ENCODE measurements around the gene NUB1. TPM values are rescaled to one million over a fixed set of nuclear protein-coding genes. Genes with fewer than 3 reads are reported as not detected.

NUB1 gene
- total RNA-seq, 2 donors from 2014 or later = 79.0 to 84.1 TPM

DNA sequence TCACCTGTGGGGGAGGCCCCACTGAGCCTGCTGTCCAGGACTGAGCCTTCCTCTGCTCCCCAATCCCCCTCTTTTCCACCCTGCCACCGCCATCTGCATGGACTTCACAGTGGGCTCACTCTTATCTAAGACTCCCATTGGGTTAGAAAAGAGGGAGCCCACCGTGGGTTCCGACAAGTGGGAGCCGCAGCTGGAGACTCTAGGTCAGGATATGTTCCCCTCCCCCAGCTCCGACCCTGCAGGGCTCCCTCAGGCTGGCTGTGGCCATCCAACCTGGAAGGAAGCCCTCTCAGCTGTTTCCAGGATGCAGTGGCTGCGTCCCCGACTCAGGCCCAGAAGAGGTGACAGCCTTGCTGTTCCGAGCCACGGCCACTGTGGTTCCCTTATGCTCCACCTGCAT is 63.4 kb downstream of the NUB1 start:
- ATAC-seq (replicated peaks in 1 of 2) (no peak), DNase-seq (no peak)
- Mint-ChIP-seq H3K4me1 (ENCODE audit: low read depth) (peaks cover 13% of the 10 kb centered on the region), H3K27me3 (ENCODE audit: low read depth) (peaks cover 9% of the 10 kb centered on the region), H3K9me3 (no peaks in the 10 kb centered on the region), H3K4me3 (no peak overlapping the region), H3K27ac (no peak overlapping the region), H3K36me3 (ENCODE audit: insufficient read depth in 2 of 2) (peaks cover 0 to 3% of the 10 kb centered on the region in 2 donors)

DNA sequence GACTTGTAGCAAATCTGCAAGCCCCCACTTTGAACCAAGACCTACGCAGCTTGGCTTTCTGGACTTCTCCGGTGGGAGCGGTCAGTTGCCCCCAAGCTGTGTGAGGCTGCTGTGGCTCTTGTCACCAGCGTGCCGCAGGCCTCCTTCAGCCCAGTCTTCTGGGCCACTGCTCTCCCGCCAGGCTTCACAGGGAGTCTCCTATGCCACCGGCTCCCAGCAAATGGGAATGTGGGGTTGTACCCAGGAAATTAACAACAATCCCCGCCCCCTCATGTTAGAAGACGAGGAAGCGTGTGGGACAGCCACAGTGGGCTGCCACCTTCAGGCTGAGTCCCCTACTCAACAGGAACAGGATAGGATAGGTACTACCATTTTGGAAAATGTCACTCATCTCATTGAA is 64.0 kb downstream of the NUB1 start:
- ATAC-seq (replicated peaks in 1 of 2) (no peak), DNase-seq (no peak)
- Mint-ChIP-seq H3K4me1 (ENCODE audit: low read depth) (peaks cover 14% of the 10 kb centered on the region), H3K36me3 (ENCODE audit: insufficient read depth in 2 of 2) (peaks cover 0 to 3% of the 10 kb centered on the region in 2 donors), H3K4me3 (no peak overlapping the region), H3K27me3 (ENCODE audit: low read depth) (peaks cover 11% of the 10 kb centered on the region), H3K27ac (no peak overlapping the region), H3K9me3 (no peaks in the 10 kb centered on the region)

DNA sequence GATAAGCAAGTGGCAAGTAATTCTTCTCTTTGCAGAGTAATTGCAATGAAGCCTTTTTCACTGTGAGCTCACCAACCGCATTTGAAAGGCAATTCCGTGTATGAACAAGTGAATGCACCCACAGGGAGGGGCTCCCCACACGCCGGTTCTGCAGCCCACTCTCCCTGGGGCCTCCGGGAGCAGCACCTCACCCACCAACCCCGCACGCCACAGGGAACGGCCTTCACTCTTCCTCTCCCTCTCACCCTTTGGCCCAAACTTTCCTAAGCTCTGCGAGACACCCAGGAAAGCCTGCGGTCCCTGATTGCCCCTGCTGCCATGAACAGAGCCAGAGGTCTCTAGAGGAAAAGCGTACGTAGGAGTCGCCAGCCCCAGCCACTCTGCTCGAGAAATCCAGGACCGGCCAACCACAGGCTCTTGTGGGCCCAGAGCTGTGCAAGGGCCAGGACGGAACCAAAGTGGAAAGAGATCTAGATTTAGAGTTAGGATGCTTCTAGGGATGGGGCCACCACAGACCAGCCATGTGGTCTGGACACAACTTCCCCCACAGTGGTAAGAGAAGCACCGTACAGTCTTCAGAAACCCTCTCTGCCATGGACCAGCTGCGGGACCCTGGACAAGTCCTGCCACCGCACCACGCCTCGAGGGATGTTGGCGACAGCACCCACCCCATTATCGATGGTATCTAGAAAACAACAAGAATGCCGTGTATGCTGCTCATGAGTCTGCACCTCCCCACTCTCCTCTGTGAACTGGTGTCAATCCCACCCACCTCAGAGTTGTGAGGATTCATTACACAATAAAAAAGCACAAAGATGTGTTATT is 64.7 kb downstream of the NUB1 start:
- H3K27me3 Mint-ChIP-seq (ENCODE audit: low read depth) = peaks cover 18% of the 10 kb centered on the region
- H3K36me3 Mint-ChIP-seq (ENCODE audit: insufficient read depth in 2 of 2) = peaks cover 0 to 3% of the 10 kb centered on the region in 2 donors
- peaks cover 20% of the 10 kb centered on the region for H3K4me1 Mint-ChIP-seq (ENCODE audit: low read depth)
- no peak for ATAC-seq (replicated peaks in 1 of 2)
- no peak overlapping the region for H3K27ac Mint-ChIP-seq
- DNase-seq = no peak
- no peaks in the 10 kb centered on the region for H3K9me3 Mint-ChIP-seq
- no peak overlapping the region for H3K4me3 Mint-ChIP-seq

DNA sequence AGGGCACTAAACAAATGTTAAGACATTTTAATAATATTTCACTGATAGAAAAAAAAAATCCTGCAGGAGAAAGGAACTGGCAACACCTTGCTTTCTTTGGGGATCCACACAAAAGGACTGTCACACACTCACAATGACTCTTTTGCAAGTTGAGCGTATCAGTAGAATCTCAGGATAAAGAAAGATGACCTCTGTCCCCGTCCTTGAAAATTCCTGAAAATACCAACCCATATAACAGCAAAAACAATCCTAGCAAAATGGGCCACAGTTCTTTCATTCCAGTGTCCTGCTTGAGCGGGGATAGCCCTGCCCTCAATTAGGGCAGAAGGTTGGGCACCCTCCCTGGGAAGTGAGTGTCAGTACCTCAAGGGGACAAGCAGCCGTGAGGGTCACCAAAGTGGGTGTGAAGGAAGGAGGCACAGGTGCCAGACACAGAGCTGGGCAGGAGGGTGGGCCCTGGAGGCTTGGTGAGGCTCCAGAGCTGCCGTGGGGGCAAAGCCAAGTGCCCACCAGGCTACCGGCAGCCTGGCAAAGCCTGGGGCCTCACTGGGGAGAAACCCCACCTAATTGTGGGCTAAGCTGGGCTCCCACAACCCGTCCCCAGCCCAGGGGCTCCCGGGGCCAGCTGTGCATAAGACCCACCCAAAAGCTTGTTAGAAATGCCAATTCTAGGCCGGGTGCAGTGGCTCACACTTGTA is 65.4 kb downstream of the NUB1 start:
- peaks cover 25% of the 10 kb centered on the region for H3K27me3 Mint-ChIP-seq (ENCODE audit: low read depth)
- ATAC-seq (replicated peaks in 1 of 2) = no peak
- no peaks in the 10 kb centered on the region for H3K9me3 Mint-ChIP-seq
- DNase-seq = no peak
- no peak overlapping the region for H3K4me3 Mint-ChIP-seq
- H3K4me1 Mint-ChIP-seq (ENCODE audit: low read depth) = peaks cover 25% of the 10 kb centered on the region
- peaks cover 0 to 3% of the 10 kb centered on the region in 2 donors for H3K36me3 Mint-ChIP-seq (ENCODE audit: insufficient read depth in 2 of 2)
- no peak overlapping the region for H3K27ac Mint-ChIP-seq

DNA sequence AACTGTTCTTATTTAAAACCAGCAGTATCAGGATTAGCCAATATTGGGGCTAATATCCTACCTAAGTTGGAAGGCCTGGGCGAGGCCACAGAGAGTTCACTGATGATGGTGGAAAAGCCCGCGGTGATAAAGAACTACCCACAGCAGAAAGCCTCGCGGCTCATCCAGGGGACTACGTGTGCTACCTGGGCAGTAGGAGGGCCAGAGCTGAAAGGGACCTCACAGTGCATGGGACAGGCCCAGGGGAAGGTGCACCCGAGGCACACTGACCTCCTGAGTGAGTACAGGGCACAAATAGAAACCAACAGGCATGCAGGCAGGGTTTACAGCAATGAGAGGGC is 66.9 kb downstream of the NUB1 start:
- peak overlapping the region; percentile 81 to 82 for H3K4me3 Mint-ChIP-seq
- ATAC-seq (replicated peaks in 1 of 2) = no peak
- H3K9me3 Mint-ChIP-seq = no peaks in the 10 kb centered on the region
- DNase-seq = no peak
- no peak overlapping the region for H3K27ac Mint-ChIP-seq
- peaks cover 39% of the 10 kb centered on the region for H3K4me1 Mint-ChIP-seq (ENCODE audit: low read depth)
- peaks cover 39% of the 10 kb centered on the region for H3K27me3 Mint-ChIP-seq (ENCODE audit: low read depth)
- H3K36me3 Mint-ChIP-seq (ENCODE audit: insufficient read depth in 2 of 2) = peaks cover 0 to 3% of the 10 kb centered on the region in 2 donors

DNA sequence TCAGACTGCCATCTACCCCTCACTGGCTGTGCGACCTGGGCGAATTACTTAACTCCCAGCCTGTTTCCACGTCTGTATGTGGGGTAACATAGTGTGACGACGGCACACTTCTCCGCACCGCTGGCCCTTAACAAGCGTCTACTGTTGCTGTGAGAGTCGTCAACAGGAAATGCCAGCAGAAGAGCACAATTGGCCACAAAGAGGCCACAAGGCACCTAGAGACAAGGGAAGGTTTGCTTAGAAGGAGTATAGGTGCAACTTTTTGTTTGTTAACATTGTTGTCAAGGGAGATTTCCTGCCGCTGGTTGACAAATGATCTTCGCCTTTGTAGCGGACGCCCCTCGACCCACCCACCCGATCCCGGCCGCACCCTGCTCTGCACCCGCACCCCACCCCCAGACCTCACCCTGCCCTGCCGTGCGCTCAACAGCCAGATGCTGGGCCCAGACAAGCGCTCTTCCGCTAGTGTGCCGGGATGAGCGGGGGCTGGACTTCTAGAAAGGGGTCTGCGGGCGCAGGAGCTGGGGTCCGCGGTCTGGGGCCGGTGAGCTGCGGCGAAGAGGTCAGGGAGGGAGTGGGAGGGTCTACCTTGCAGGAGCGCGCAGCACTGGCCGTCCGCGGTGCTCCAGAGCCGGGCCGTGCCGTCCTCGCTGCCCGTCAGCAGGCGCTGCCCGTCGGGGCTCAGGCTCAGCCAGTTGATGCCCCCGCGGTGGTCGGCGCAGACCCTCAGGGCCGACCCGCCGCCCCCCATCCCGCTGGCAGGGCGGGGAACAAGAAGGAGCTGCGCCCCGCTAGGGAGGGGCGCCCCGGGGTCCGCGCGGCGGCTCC is 67.4 kb downstream of the NUB1 start:
- Mint-ChIP-seq H3K36me3 (ENCODE audit: insufficient read depth in 2 of 2) (peaks cover 0 to 3% of the 10 kb centered on the region in 2 donors), H3K27ac (peak overlapping the region; percentile 75)

DNA sequence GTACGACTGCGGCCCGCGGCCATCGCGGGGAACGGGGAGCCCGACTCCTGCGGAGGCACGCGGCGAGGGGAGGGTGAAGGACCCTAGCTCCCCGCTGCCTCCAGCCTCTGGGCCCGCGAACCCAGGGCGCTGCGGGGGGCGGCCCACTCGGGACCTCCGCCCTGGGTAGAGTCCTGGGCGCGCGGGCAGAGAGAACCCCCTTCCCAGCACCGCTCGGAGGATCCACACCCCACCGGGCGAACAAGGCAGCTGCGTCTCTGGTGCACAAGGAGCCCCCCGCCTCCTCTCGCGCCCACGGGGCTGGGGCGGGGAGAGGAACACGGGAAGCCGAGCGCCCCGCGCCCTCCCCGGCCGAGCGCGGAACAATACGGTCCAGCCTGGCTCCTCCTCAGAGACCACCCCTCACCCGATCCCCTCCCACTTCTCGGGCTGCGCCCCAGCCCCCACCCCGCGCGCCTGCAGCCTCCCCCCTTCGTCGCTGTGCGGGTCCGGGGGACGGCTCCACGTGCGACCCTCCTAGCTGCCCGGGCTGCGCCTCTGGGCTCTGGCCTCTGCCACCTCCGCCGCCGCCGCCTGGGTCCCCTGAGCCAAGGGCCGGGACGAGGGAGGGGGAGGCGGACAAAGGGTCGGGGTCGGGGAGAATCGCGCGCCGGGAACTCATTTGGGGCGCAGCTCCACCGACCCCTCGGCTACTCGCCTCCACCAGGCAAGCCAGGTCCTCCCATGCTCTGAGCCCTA is 68.2 kb downstream of the NUB1 start, which contains the start of gene WDR86:
TSS of gene WDR86 (minus strand) at position 372 of the 738 bp plus-strand sequence. CDS start 449 bp downstream, outside the sequence.
- Mint-ChIP-seq H3K9me3 (no peaks in the 10 kb centered on the region), H3K4me1 (ENCODE audit: low read depth) (peaks cover 46% of the 10 kb centered on the region), H3K36me3 (ENCODE audit: insufficient read depth in 2 of 2) (peaks cover 0 to 3% of the 10 kb centered on the region in 2 donors), H3K27me3 (ENCODE audit: low read depth) (peaks cover 39% of the 10 kb centered on the region), H3K27ac (peak within 1 kb of the TSS; percentile 75), H3K4me3 (peak within 1 kb of the TSS; percentile 81 to 82)
- DNase-seq (peak in 1 of 2 donors; percentile 20), ATAC-seq (replicated peaks in 1 of 2) (peak; percentile 24 to 37)

More for the DNA sequence above, 67.4 kb downstream of the NUB1 start:
- Mint-ChIP-seq H3K4me1 (ENCODE audit: low read depth) (peaks cover 40% of the 10 kb centered on the region), H3K9me3 (no peaks in the 10 kb centered on the region), H3K27me3 (ENCODE audit: low read depth) (peaks cover 39% of the 10 kb centered on the region), H3K4me3 (peak overlapping the region; percentile 81 to 82)
- DNase-seq (peak; percentile 25 to 31), ATAC-seq (replicated peaks in 1 of 2) (peak; percentile 67 to 69)

DNA sequence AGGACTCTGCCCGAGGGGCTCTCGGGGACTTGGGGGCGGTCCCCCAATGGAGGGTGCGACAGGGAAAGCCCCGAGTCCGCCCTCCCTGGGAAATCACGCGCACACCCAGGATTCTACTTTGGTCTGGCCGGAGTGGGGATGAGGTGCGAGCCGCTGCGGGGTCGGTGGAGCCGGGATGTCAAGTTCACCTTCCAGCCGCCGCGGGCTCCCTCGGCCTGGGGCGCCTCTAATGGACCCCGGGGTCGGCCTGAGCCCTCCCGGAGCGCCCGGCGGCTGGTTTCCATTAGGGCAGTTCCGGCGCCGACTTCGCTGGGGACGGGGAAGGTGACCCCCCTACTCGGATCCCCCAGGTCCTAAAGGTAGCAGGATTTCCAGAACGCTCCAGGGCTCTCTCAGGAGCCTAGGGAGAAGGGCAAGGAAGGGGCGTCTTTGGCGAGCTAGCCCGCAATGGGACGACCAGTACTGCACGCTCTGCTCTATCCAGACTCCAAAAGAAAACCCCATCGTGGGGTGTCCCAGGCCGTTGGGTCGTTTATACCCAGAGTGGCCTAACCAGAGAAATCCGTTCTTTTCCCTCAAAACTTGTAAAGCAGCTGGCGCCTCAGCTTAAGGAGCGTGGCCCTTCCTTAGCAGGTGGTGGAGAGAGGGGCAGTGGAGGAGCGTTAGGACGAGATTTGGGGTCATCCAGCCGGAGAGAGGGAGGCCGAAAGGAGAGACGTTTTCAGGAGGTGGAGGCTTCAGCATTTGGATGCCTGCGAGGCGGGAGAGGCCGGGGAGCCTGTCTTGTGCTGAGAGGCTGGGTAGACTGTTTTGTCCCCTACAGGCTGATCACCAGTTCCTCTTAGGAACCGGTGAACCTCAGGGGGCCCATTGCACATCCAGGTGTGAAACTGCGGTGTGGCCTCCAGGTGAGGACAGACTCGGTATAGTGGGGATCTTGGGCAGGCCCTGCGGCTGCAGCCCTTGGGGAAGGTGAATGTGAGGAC is 69.1 kb downstream of the NUB1 start:
- H3K27ac Mint-ChIP-seq = no peak overlapping the region
- H3K9me3 Mint-ChIP-seq = no peaks in the 10 kb centered on the region
- peaks cover 39% of the 10 kb centered on the region for H3K27me3 Mint-ChIP-seq (ENCODE audit: low read depth)
- H3K4me3 Mint-ChIP-seq = peak overlapping the region; percentile 69 to 70
- H3K36me3 Mint-ChIP-seq (ENCODE audit: insufficient read depth in 2 of 2) = peaks cover 0 to 3% of the 10 kb centered on the region in 2 donors
- DNase-seq (no peak), ATAC-seq (replicated peaks in 1 of 2) (no peak)
- peaks cover 51% of the 10 kb centered on the region for H3K4me1 Mint-ChIP-seq (ENCODE audit: low read depth)

DNA sequence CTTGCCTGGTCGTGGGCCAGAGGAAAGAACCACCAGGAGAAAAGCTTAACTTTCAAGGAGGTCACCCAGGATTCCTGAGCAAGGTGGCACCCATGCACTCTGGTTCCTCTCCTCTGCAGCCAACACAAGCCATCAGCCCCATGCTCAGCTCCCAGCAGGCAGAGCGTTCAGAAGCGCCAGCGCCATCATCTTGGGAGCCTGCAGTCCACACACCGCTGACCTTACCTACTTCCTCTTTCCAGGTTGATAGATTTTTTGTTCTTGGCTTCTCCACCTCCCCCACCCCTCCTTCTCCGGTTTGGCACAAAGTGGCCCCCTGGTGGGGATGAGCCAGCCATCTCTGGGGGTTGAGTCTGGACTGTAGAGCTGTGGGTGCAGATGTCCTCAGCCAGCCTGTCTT is 69.9 kb downstream of the NUB1 start:
- DNase-seq = no peak
- Mint-ChIP-seq H3K4me1 (ENCODE audit: low read depth) (peaks cover 51% of the 10 kb centered on the region), H3K27ac (no peak overlapping the region), H3K36me3 (ENCODE audit: insufficient read depth in 2 of 2) (peaks cover 0 to 3% of the 10 kb centered on the region in 2 donors), H3K4me3 (no peak overlapping the region), H3K9me3 (no peaks in the 10 kb centered on the region), H3K27me3 (ENCODE audit: low read depth) (peaks cover 39% of the 10 kb centered on the region)
- no peak for ATAC-seq (replicated peaks in 1 of 2)

DNA sequence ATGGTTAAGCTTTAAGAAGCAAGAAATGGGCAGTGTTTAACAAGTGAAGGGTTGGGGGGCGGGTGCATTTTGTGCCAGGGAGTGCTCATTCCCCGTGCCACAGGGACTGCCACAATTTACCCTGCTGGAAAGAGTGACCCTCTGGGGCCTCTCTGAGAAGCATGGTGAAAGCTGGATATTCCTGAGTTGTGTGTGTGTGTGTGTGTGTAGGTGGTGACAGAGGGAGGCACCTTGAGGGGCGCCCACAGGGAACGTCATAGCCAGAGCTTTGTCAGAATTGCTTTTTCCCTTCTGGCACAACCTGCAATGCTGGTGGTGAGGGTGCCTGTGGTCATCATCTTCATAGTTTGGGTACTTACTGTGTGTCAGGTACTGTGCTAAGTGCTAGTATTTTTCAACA is 70.7 kb downstream of the NUB1 start:
- no peak for ATAC-seq (replicated peaks in 1 of 2)
- Mint-ChIP-seq H3K4me3 (no peak overlapping the region), H3K27ac (no peak overlapping the region), H3K9me3 (no peaks in the 10 kb centered on the region), H3K4me1 (ENCODE audit: low read depth) (peaks cover 51% of the 10 kb centered on the region), H3K36me3 (ENCODE audit: insufficient read depth in 2 of 2) (peaks cover 0 to 5% of the 10 kb centered on the region in 2 donors), H3K27me3 (ENCODE audit: low read depth) (peaks cover 39% of the 10 kb centered on the region)
- no peak for DNase-seq

DNA sequence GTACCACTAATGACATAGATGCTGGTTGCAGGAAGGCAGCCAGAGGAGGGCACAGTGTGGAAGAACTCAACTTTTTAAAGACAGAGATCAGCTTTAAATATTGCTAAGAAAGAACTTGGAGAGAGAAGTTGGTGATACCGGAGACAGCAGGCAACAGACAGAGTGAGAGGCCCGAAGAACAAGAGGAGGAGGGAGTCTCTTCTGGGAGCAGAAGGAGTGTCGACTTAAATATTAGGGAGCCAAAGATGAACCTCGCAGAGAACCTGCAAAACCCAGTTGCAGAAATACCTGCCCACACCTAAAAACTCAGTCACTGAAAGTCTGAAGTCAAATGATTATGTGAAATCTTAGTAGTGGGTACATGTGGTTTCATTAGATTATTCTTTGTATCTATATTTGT is 71.6 kb downstream of the NUB1 start:
- peaks cover 3 to 7% of the 10 kb centered on the region in 2 donors for H3K36me3 Mint-ChIP-seq (ENCODE audit: insufficient read depth in 2 of 2)
- ATAC-seq (replicated peaks in 1 of 2) = no peak
- H3K27me3 Mint-ChIP-seq (ENCODE audit: low read depth) = peaks cover 39% of the 10 kb centered on the region

More for the DNA sequence above, 71.6 kb downstream of the NUB1 start:
- no peak for DNase-seq
- Mint-ChIP-seq H3K4me3 (peak overlapping the region in 1 of 2 donors; percentile 45), H3K9me3 (peaks cover 2% of the 10 kb centered on the region in 2 donors), H3K27ac (peak overlapping the region; percentile 10), H3K4me1 (ENCODE audit: low read depth) (peaks cover 51% of the 10 kb centered on the region)

All from activated T-cell treated with anti-CD3 and anti-CD28 coated beads, Interleukin-2, amount 50 U/mL, for 72 hours (primary cell).